Activated CD4-positive, alpha-beta T cell treated with anti-CD3 and anti-CD28 coated beads, Interleukin-2, amount 50 U/mL, for 4 hours (primary cell): ENCODE measurements around the gene TSPEAR.
"Not testable (repeated sequence)": the region's sequence is repeated elsewhere in the genome, so short reads cannot be mapped to it uniquely, and the experiment has no call there.

Experiments used
- DNase-seq, 2 experiments: peaks; one replicate each; pipeline ENCODE4 v3.0.0-alpha.2; 2020

The TSPEAR gene

DNA sequence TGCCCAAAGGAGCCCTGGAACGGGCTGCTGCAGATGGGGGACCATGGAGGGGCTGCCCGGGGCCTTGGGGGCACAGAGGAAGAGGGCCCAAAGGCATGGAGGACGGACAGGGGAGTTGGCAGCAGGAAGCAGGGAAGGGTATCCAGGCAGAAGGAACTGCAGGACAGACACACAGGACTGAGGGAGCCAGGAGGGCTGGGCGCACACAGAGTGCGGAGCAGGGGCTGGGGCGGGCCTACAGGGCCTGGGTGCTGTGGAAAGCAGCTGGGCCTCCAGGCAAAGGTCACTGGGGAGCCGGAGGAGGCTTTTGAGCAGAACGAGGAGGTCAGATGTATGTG, 199.5 kb downstream of the TSPEAR start:
- DNase-seq = no peak

DNA sequence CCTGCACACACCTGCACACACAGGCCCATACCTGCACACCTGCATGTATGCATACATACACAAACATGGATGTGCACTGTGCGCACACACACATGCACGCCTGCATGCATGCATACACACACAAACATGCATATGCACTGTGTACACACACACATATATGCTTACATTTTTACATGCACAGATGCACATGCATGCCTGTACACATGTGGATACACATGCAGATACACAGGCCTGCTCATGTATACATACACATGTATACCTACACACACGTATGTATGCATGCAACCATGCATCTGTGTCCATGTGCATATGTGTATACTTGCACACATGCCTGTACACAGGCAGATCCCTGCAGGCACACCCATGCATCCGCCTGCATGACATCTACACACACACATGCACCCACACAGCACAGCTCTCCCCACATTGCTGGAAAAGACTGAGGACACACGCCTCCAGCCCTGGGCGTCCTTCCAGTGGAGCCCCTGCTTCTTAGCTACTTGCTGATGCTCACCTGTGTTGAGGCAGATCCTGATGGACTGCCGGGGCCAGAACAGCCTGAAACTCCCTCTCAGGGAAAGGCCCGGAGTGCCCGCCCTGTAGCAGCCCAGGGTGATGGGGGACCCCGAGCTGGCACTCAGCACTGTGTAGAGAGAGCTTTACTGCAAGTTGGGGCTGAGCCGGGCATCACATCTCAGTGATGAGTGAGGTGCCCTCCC, 200.0 kb downstream of the TSPEAR start:
- DNase-seq = no peak

DNA sequence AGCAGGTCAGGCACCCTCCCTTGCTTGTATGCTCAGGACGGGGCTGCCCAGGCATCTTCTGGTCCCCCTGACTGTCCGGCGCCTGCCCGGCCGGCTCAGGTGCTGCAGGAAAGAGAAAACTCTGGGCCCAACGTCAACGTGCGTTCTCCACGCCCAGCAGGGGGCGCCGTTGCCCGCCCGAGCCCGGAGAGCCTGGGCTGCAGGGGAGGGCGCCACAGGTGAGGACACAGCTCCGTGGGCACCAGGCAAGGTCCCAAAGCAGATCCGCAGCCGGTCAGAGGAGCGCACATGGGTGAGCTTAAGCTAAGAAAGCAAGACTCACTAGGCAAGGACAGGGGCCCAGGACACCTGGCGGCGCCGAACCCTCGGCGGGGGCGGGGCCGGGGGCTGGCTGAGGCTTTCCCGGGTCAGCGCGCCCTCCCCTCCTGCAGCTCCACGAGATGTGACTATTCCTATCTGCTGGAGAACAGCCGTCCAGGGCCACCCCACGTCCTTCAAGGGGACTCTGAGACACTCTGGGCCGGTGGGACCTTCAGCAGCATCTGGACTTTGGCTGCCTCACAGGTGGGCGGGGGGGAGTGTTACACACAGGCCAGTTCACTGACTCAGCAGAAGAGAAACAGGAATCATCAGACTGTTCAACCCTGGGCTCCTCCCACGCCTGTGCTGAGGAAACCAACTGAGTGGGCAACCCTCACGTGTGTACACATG, 200.7 kb downstream of the TSPEAR start:
- peak; percentile 71 to 73 for DNase-seq

DNA sequence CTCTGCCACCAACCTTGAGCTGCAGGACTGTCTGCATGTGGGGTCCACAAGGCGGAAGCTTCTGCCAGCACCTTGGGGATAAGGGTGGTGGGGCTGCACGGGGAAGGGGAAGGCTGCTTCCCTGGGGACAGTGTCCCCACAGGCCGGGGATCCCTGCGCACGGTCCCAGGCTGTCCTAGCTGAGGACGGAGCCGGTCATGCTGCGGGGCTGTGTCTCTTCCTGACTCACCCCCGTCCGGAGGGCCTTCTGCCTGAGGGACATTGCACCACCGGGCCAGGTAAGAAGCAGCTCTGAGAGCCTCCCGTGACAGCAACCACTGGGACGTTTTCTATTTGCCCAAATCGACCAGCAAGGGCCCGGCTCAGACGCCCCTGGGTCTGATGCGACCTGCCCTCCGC, 201.3 kb downstream of the TSPEAR start:
- DNase-seq = no peak

DNA sequence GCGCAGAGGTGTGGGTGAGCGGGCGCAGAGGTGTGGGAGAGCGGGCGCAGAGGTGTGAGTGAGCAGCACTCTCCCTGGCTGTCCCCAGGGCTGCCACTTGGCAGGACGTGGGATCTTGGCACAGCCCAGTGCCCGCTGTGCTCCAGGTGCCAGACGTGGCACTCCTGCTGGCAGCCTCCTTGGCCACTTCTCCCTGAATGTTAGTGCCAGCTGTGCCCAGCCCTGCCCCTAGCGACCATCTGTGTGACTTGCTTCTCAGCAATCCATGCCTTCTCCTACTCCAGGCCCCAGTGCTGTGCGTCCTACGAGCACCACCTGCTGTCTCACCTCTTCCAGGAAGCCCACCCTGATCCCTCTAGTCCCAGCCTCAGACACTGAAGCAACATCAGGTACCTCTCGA, 201.8 kb downstream of the TSPEAR start:
- no peak for DNase-seq

DNA sequence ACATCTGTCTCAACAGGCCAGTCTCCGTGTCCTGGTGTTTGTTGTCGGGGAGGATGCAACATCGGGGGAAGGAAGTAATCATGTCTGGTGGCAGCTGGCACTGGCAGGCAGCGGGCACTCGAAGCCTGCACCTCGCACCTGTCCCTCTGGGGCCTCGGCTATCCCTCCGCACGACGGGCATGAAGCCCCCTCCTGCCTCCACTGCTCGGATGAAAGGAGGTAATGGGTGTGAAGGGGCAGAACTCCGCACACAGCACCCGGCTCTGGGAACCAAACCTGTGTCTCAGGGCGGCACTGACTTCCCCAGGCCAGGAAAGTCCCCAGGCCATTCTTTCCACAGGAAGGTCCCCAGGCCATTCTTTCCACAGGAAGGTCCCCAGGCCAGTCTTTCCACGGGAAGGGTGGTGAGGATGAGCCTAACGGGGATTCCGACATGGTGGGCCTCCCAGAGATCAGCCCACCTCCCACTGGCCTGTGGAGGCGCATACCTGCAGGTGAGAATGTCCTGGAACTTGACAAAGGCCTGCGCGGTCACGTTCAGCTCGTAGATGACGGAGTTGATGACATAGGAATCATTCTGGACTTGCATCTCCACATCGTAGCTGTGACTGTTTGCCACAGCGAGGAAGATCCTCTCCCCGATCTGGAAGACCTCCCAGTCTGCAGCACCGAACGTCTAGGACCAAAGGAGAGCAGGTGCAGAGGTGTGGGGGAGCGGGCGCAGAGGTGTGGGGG, 202.5 kb downstream of the TSPEAR start:
- DNase-seq = no peak

DNA sequence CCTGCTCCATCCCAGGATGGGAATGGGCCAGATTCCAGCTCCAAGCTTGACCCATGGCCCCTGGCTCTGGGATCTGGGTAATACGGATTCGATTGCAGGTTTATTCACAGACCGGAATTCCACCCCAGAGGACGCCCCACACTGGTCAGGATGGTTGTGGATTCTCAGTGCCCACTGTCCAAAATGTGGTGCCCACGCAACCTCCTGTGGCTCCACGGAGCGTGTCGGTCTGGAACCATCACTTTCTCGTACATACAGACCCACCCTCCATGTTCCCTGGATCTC, 203.0 kb downstream of the TSPEAR start:
- DNase-seq = no peak

DNA sequence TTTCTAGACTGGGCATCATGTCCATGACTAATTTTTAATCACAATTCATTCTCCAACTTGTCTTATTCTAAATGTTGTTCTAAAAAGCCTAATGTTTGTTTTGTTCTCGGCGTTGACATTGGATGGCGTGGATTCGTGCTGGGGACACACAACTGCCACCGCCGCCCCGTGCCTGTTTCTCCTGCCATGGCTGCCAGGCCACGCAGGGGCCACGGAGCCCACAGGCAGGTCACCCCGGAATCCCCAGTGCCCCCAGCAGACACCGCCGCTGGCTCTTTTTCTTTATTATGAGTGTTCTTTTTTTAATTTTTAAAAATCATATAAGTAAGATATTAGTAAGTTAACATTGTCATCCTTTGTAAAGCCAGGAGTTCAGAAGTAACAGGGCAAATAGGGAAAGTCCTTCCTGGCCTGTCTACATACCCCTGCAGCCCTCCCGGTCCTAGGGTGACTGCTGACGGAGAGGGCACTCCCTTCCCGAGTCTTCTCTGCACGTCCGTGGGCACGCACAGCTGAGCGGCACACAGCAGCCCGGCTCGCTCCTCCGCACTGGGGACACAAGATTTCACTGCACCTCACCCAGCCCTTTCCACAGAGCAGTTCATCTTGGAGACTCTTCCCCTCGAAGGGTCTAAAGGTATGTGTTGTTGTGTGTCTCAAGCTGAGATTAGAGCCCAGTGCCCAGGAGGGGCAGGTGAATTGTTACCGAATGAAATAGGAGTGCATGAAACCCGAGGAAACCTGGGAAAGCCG, 203.5 kb downstream of the TSPEAR start:
- no peak for DNase-seq

DNA sequence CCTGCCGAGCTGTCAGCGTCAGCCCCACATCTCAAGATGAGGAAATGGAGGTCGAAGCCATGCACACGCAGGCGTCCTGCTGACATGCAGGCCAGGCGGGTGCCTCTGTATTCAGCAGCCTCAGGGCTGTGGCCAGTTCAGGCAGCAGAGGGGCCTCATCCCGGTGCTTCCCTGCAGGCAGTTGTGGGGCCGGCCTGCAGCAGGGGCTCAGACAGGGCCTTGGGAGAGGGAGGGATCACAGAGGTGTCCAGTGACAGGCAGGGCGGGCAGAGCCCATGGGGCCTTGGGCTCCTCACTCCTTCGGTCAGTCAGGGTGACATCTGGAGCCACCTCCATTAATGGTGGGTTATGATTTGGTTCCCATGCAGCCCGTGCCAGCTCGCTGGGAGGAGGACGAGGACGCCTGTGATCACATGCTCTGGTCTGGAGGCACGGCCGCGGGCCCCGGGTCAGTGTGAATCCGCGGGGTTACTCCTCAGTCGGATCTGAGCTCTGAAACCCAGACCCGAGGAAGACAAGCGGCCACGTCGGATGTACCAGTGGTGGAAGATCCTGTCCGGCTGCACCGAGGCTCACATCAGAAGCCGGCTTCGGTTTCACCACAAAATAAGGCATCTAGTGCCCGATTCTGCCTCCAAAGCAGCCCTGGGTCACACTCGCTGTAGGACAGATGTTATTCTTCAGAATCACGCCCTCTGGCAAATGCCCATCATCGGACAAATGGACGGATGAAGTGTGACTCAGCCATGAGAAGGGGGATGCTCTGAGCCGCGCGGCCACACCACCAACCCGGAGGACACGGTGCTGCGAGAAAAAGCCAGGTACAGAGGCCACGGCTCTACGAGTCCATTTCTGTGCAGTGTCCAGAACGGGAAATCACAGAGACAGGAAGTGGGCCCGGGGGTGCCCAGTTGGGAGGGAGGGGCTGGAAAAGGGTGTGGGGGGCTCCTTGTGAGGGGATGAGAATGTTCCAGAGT, 204.8 kb downstream of the TSPEAR start:
- no peak for DNase-seq

DNA sequence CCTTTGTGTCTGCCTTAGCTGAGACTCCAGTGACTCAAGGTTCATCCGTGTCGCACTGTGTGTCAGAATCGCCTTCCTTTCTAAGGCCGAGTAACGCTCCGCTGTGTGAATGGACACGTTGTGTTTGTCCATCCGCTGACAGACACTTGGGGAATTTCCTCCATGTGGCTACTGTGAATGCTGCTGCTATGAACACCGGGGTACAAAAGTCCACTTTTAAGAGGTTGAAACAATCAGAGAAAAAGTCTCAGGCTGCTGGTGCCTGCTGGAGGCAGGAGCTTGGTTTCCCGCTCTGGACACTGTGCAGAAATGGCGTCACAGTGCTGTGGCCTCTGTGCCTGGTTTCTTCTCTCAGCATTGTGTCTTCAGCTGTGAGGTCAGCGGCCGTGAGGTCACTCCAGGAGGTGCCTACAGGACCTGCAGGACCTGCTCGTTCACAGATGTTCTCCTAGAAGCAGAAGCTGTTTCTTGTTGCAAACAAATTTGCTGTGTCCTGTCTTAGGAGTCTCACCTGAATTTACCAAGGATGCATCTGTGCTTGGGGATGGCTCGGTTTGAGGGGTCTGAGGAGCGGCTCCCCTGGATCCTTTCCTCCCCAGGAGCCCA, 205.6 kb downstream of the TSPEAR start:
- DNase-seq = no peak

DNA sequence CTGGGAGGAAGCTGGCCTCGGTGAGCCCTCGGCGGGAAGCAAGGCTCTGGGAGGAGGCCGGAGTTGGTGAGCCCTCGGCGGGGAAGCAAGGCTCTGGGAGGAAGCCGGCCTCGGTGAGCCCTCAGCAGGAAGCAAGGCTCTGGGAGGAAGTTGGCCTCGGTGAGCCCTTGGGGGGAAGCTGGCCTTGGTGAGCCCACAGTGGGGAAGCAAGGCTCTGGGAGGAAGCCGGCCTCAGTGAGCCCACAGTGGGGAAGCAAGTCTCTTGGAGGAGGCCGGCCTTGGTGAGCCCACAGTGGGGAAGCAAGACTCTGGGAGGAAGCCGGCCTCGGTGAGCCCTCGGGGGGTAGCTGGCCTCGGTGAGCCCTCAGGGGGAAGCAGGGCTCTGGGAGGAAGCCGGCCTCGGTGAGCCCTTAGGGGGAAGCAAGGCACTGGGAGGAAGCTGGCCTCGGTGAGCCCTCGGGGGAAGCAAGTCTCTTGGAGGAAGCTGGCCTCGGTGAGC, 207.4 kb downstream of the TSPEAR start:
- no peak for DNase-seq

DNA sequence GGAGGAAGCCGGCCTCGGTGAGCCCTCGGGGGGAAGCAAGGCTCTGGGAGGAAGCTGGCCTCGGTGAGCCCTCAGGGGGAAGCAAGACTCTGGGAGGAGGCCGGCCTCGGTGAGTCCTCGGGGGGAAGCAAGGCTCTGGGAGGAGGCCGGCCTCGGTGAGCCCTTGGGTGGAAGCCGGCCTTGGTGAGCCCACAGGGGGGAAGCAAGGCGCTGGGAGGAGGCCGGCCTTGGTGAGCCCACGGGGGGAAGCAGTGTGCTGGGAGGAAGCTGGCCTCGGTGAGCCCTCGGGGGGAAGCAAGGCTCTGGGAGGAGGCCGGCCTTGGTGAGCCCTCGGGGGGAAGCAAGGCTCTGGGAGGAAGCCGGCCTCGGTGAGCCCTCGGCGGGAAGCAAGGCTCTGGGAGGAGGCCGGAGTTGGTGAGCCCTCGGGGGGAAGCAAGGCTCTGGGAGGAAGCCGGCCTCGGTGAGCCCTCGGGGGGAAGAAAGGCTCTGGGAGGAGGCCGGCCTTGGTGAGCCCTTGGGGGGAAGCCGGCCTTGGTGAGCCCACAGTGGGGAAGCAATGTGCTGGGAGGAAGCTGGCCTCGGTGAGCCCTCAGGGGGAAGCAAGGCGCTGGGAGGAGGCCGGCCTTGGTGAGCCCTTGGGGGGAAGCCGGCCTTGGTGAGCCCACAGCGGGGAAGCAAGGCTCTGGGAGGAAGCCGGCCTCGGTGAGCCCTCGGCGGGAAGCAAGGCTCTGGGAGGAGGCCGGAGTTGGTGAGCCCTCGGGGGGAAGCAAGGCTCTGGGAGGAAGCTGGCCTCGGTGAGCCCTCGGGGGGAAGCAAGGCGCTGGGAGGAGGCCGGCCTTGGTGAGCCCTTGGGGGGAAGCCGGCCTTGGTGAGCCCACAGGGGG, 208.1 kb downstream of the TSPEAR start:
- not testable (repeated sequence) for DNase-seq

DNA sequence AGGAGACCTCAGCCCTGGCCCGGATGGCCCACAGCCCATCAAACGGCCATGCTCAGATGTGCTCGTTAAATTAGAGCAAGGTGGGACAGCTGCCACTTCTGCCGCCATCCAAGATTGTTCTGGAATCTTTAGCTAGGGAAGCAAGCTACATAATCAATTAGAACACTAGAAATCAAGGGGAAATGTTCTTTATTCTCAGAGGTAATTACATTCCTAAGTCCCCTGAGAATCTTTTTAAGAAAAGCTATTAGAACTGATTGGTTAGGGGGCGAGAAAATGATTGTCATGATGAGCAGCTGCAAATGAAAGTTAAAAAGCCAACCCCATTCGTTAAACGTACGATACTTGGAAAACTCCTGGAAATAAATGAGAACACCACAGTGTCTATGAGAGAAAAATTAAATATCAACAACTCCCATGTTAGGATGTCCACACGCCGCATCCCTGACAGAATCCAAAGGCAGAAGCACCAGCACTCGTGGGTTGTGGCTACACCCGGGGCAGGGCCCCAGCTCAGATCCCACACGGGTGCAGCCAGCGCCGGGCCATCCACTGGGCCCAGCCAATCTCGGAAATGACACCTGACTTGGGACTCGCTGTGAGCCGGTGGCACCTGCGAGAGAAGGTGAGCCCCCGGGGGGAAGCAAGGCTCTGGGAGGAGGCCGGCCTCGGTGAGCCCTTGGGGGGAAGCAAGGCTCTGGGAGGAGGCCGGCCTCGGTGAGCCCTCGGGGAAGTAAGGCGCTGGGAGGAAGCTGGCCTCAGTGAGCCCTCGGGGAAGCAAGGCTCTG, 209.0 kb downstream of the TSPEAR start:
- DNase-seq = no peak

DNA sequence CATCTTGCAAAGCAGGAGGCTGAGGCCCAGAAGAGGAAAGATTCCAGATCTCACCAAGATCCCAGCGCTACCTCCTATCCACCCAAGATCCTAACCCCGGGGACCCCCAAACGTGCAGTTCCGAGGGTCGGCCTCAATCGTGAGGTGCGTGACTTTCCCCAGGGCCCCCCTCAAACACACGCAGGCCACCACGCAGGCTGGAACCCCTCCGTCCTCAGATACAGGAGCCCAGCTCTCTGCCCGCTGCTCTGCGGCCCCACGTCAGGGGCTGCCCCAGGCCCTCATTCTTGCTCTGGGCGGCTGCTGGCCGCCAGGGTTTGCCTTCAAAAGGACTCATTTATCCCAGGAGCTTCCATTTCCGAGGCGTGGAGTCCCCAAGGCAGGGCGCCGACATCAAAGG, 211.3 kb downstream of the TSPEAR start:
- DNase-seq = no peak

DNA sequence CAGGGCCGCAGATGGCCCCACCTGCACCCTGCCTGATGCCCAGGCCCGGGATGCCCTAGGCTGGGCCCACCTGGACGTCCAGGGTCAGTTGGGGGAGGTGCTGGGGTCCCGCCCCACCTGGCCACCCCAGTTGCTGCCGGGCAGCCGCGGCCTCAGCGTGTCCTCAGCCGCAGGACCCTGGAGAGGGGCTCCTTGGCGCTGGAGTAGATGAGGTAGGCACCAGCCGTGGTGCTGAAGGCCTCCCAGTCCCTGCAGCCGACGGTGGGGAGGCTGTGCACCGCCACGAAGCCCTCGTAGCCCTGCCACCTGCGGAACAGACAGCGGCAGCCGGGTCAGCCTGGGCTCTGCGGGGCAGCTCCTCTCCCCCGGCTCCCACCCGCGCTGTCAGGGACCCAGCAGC, 211.7 kb downstream of the TSPEAR start:
- DNase-seq = no peak

DNA sequence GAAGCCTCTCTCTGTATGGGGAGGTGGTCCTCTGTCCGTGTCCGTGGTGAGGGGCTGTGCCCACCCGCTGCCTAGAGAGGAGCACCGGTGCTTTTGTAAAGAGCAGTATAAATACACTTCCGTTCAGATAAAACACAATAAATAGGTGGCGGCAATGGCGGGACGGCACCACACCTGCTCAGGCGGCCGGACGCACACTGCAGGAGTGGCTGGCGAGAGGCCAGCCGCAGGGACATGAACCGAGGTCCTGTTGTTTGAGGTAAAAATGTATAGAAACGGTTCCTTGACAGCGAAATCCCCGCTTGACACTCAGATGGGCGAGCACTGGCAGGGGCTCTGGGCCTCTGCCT, 212.2 kb downstream of the TSPEAR start:
- no peak for DNase-seq

DNA sequence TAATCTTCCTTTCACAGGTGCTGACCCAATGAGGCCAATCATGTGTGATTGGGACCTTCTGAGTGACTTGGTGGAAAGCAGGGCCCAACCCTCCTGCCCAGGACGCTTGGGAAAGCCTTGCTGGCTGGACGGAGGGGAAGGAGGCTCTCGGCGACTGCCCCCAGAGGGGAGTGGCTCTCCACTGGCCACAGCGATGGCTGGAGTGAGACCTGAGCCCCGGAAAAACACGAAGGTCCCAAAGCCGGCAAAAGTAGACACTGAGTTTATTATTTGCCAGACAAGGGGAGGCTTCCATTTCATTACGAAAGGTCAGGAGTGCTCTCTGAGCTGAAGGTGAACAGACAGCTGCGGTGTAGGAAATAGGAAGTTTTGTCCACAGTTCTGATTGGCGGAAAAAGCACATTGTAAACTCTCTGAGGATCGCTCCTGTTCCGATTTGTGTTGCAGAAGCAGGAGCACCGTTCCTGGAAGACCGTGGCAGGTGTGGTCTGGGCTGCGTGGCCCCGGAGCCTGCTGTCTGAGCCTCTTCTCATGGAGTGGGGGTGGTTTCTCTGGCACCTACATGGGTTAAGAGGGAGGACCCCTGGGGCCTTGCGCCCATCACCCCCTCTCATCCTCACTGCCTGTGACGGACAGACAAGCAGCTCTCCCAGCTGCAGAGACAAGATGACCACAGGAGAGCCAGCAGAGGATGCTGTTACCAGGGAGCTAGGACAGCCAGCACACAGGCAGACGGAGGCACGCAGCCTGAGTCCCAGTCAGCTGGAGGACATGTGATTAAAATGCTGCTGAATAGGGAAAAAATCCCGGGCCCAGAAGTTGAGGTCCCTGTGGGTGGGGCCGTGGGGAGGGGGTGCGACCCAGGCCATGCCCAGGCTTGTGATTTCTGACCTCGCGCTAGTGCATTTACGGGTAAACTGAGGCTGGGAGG, 212.8 kb downstream of the TSPEAR start:
- no peak for DNase-seq

DNA sequence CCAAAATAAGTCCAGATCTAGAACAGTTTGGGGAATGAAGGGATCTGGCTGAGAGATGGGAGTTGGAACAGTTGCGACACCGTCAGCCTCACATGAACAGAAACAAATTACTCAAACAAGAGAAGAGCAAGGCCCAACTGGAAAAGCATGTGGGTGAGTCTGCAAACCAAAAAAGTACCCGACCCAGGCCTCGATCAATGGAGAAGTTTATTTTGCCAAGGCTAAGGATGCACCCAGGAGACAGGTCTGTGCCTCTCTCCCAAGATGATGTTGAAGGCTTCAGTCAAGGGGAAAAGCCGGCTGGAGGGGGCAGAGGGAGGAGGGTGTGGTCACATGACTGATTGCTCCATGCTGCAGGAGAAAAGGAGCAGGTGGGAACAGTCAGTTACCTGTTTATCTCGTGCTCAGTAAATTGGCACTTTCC, 213.7 kb downstream of the TSPEAR start:
- no peak for DNase-seq
